IMR-90 (cell line): ENCODE measurements around the gene RIT1. TPM values are rescaled to one million over a fixed set of nuclear protein-coding genes. Genes with fewer than 3 reads are reported as not detected.
A peak's percentile ranks its signal among the peaks of the same experiment; 100 is the strongest.
"Not testable (repeated sequence)": the region's sequence is repeated elsewhere in the genome, so short reads cannot be mapped to it uniquely, and the experiment has no call there.

Experiments used
- ATAC-seq: fragments of 200-7000 bp; cut with Tn5 transposase; 2 replicates; pipeline ENCODE4 v1.9.1; 2020; ENCODE audit warnings: low read depth, mild to moderate bottlenecking, moderate library complexity
- BruUV-seq: library from RNA; stranded (reverse); fragments of 400-500 nt; replicated peaks from 2 replicates; lab custom pipeline; 2021; lab: Mats Ljungman, UMichigan
- CTCF ChIA-PET: fragments of 300-600 bp; formaldehyde crosslinking; extraction: SDS; loops from one replicate; lab custom pipeline; 2021; ENCODE audit warnings: antibody characterized with exemption; lab: Yijun Ruan, JAX
- POLR2A ChIA-PET: fragments of 300-600 bp; sonication (Branson Sonifier 250); formaldehyde crosslinking; loops from one replicate; lab custom pipeline; 2022; ENCODE audit warnings: antibody characterized with exemption; ENCODE audit not compliant: unreplicated experiment; lab: Charles Lee
- DNase-seq: peaks from one replicate; pipeline ENCODE4 v3.0.0; 2013
- H2AFZ ChIP-seq: replicated peaks from 2 replicates; pipeline ENCODE3; 2013; ENCODE audit warnings: low read length, mild to moderate bottlenecking; ENCODE audit not compliant: poor library complexity
- H2AK5ac ChIP-seq: 2 replicates; pipeline ENCODE4 v1.6.1; 2013; ENCODE audit warnings: low read depth, low read length, inconsistent platforms
- H2AK9ac ChIP-seq: replicated peaks from 2 replicates; pipeline ENCODE3; 2013; ENCODE audit warnings: mild to moderate bottlenecking, low read depth, low read length, moderate library complexity; ENCODE audit not compliant: poor library complexity
- H2BK120ac ChIP-seq: 2 replicates; pipeline ENCODE4 v1.6.1; 2013; ENCODE audit warnings: low read depth, low read length, inconsistent platforms
- H2BK15ac ChIP-seq: 3 replicates; pipeline ENCODE4 v1.6.1; 2013; ENCODE audit warnings: low read depth, low read length, inconsistent platforms
- H2BK20ac ChIP-seq: 2 replicates; pipeline ENCODE4 v1.6.1; 2013; ENCODE audit warnings: low read depth, mild to moderate bottlenecking, inconsistent platforms, low read length, moderate library complexity
- H2BK5ac ChIP-seq: 2 replicates; pipeline ENCODE4 v1.6.1; 2013; ENCODE audit warnings: mild to moderate bottlenecking, low read depth, low read length, inconsistent platforms; ENCODE audit not compliant: poor library complexity, severe bottlenecking
- H3K14ac ChIP-seq: replicated peaks from 2 replicates; pipeline ENCODE4 v1.6.1; 2013; ENCODE audit warnings: low read depth, low read length, inconsistent platforms
- H3K18ac ChIP-seq: 2 replicates; pipeline ENCODE4 v1.6.1; 2013; ENCODE audit warnings: low read depth, low read length, control low read depth
- H3K23ac ChIP-seq: 2 replicates; pipeline ENCODE4 v1.6.1; 2013; ENCODE audit warnings: low read depth, low read length, inconsistent platforms
- H3K27ac ChIP-seq: 2 replicates; pipeline ENCODE4 v1.5.1; 2013; ENCODE audit warnings: mild to moderate bottlenecking, control low read depth, low read length; ENCODE audit not compliant: insufficient read depth
- H3K27me3 ChIP-seq: 2 replicates; pipeline ENCODE4 v1.6.1; 2013; ENCODE audit warnings: low read length; ENCODE audit not compliant: control insufficient read depth, insufficient read depth
- H3K36me3 ChIP-seq: 2 replicates; pipeline ENCODE4 v1.6.1; 2013; ENCODE audit warnings: low read length, mixed read lengths; ENCODE audit not compliant: control insufficient read depth, insufficient read depth
- H3K4ac ChIP-seq: 2 replicates; pipeline ENCODE4 v1.6.1; 2013; ENCODE audit warnings: low read depth, low read length, inconsistent platforms
- H3K4me1 ChIP-seq: 2 replicates; pipeline ENCODE4 v1.6.1; 2013; ENCODE audit warnings: low read length, mixed read lengths; ENCODE audit not compliant: control insufficient read depth, insufficient read depth
- H3K4me2 ChIP-seq: 2 replicates; pipeline ENCODE4 v1.6.1; 2013; ENCODE audit warnings: low read depth, mild to moderate bottlenecking, control low read depth, low read length, moderate library complexity
- H3K4me3 ChIP-seq: 2 replicates; pipeline ENCODE4 v1.5.1; 2013; ENCODE audit warnings: low read depth, mild to moderate bottlenecking, control low read depth, low read length, moderate library complexity; ENCODE audit not compliant: insufficient read depth
- H3K56ac ChIP-seq: 2 replicates; pipeline ENCODE4 v1.6.1; 2013; ENCODE audit warnings: low read length, inconsistent platforms; ENCODE audit not compliant: insufficient read depth; ENCODE audit errors: extremely low read depth
- H3K79me1 ChIP-seq, 2 experiments: 2 replicates each; pipeline ENCODE4 v1.6.1; 2013; ENCODE audit warnings: low read length in 2 of 2, inconsistent platforms in 1 of 2, low read depth in 1 of 2
- H3K9ac ChIP-seq: 2 replicates; pipeline ENCODE4 v1.6.1; 2013; ENCODE audit warnings: low read depth, low read length, control low read depth
- H3K9me1 ChIP-seq: 2 replicates; pipeline ENCODE4 v1.6.1; 2013; ENCODE audit warnings: low read length, inconsistent platforms; ENCODE audit not compliant: insufficient read depth
- H3K9me3 ChIP-seq: 2 replicates; pipeline ENCODE4 v1.6.1; 2013; ENCODE audit warnings: low read length; ENCODE audit not compliant: control insufficient read depth, insufficient read depth
- H4K20me1 ChIP-seq: 2 replicates; pipeline ENCODE4 v1.6.1; 2013; ENCODE audit warnings: low read length, inconsistent platforms; ENCODE audit not compliant: insufficient read depth
- H4K5ac ChIP-seq: 2 replicates; pipeline ENCODE4 v1.6.1; 2013; ENCODE audit warnings: mild to moderate bottlenecking, low read depth, low read length, control low read depth
- H4K8ac ChIP-seq, 2 experiments: 2 replicates each; pipeline ENCODE4 v1.6.1; 2013; ENCODE audit warnings: low read depth in 2 of 2, low read length in 2 of 2, control low read depth in 1 of 2, inconsistent platforms in 1 of 2
- H4K91ac ChIP-seq: 2 replicates; pipeline ENCODE4 v1.6.1; 2013; ENCODE audit warnings: low read depth, low read length, inconsistent platforms; ENCODE audit not compliant: insufficient read depth
- CTCF ChIP-seq: conservative IDR thresholded peaks from 2 replicates; pipeline ENCODE4 v1.5.1; 2012; ENCODE audit warnings: mild to moderate bottlenecking, low read depth, low read length, improper control_type of control experiment
- MAFK ChIP-seq: IDR thresholded peaks from 2 replicates; pipeline ENCODE4 v1.6.1; 2012; ENCODE audit warnings: low read depth, low read length, improper control_type of control experiment
- WGBS, 2 experiments: methylation state at CpG; one replicate each; pipeline versions ENCODE4 v1.1.5 to v1.1.7; 2013; ENCODE audit warnings: missing lambda C conversion rate in 2 of 2; ENCODE audit not compliant: insufficient read length in 1 of 2; ENCODE audit errors: extremely low coverage in 2 of 2; 5-methylcytosine and 5-hydroxymethylcytosine counted together
- dilution Hi-C: fragments of 300-500 bp; cut with HindIII; formaldehyde crosslinking; loops from one replicate; pipeline ENCODE4 v1.14.3; 2018; ENCODE audit warnings: low sequenced_read_pairs; ENCODE audit not compliant: unreplicated experiment
- in situ Hi-C: fragments of 300-500 bp; cut with MboI; formaldehyde crosslinking; loops from 3 replicates; pipeline ENCODE4 v1.14.3; 2019; ENCODE audit warnings: low sequenced_read_pairs, inconsistent platforms, mixed read lengths
- intact Hi-C: fragments of 100-400 bp; cut with micrococcal nuclease; formaldehyde crosslinking; loops from 2 replicates; pipeline ENCODE4 v1.10.0; 2022
- polyA plus RNA-seq, 3 experiments: library from polyadenylated mRNA; depleted of rRNA; stranded (reverse); fragments of >200 nt; gene quantifications; 2 replicates each; pipeline ENCODE4 v1.2.3, GENCODE V29; 2012; ENCODE audit warnings: low replicate concordance in 1 of 3
- total RNA-seq: library from RNA; depleted of rRNA; stranded (reverse); fragments of >200 nt; gene quantifications from 2 replicates; pipeline ENCODE4 v1.2.3, GENCODE V29; 2012

Gene RIT1
- total and polyA plus RNA-seq, 2 of the 4 experiments (the other 2 are of a cell fraction) = 29.6 to 46.8 TPM

GRCh38 chr1:155931332-155932038, 20.3 kb upstream of the RIT1 start:
- Histone ChIP-seq H3K18ac (no peak overlapping the region), H3K9me3 (no peaks in the 10 kb centered on the region), H3K4me3 (no peak overlapping the region), H2BK15ac (no peak overlapping the region), H2BK5ac (no peak overlapping the region), H2AK9ac (no peak overlapping the region), H3K56ac (no peak overlapping the region), H3K23ac (no peak overlapping the region), H2BK20ac (no peak overlapping the region), H4K91ac (no peak overlapping the region), H2AFZ (no peak overlapping the region), H4K5ac (no peak overlapping the region), H3K9me1 (0 out of 2 replicates have a peak, but pooled peaks cover 2% of the 10 kb centered on the region), H3K4me1 (peaks cover 7% of the 10 kb centered on the region; the same call in 1 of the 2 replicates), H3K27me3 (no peaks in the 10 kb centered on the region), H2AK5ac (no peak overlapping the region), H3K27ac (no peak overlapping the region), H3K79me1 (peaks cover 11 to 54% of the 10 kb centered on the region in 2 experiments; a peak in 3 of 4 replicates), H3K14ac (no peak overlapping the region), H2BK120ac (no peak overlapping the region), H3K36me3 (peaks cover 49% of the 10 kb centered on the region), H4K8ac (no peak overlapping the region), H3K4me2 (peak overlapping the region; percentile 23; the same call in 1 of the 2 replicates), H3K9ac (0 out of 2 replicates have a peak overlapping the region, but pooled peaks have one; percentile 6), H3K4ac (no peak overlapping the region), H4K20me1 (peaks cover 47% of the 10 kb centered on the region)
- ATAC-seq (no peak), DNase-seq (no peak)
- CTCF ChIA-PET = no interaction called here
- BruUV-seq = no TSS peak
- in situ Hi-C loops (no loop called here), intact Hi-C loops (no loop called here), dilution Hi-C loops (no loop called here)
- 100% methylated on average over 1 of the region's 7 CpGs; no CpG with 5 or more reads in 1 of the 2 experiments for WGBS, 2 experiments
- POLR2A ChIA-PET = no interaction called here
- TF ChIP-seq CTCF (no peak), MAFK (no peak)

GRCh38 chr1:155930725-155931124, 19.6 kb upstream of the RIT1 start:
- Histone ChIP-seq H3K4me2 (peak overlapping the region; percentile 23; the same call in 1 of the 2 replicates), H3K9ac (peak overlapping the region; percentile 25; the same call in 1 of the 2 replicates), H3K36me3 (peaks cover 56% of the 10 kb centered on the region), H3K79me1 (peaks cover 15 to 60% of the 10 kb centered on the region in 2 experiments), H4K20me1 (peaks cover 48% of the 10 kb centered on the region)
- H2AFZ ChIP-seq, H3K9me1 ChIP-seq, H3K4me1 ChIP-seq, H2BK20ac ChIP-seq, H3K18ac ChIP-seq, in situ Hi-C loops, H3K4me3 ChIP-seq, ATAC-seq, H2BK15ac ChIP-seq, H3K56ac ChIP-seq, BruUV-seq, H2BK120ac ChIP-seq, H3K27me3 ChIP-seq, H3K14ac ChIP-seq, H4K5ac ChIP-seq, H2AK5ac ChIP-seq, H3K27ac ChIP-seq, H3K23ac ChIP-seq, H3K9me3 ChIP-seq, dilution Hi-C loops, H2BK5ac ChIP-seq, POLR2A ChIA-PET, DNase-seq, H2AK9ac ChIP-seq, H3K4ac ChIP-seq, intact Hi-C loops, H4K8ac ChIP-seq, H4K91ac ChIP-seq: not testable (repeated sequence)
- 96% methylated on average over 4 of the region's 10 CpGs; no CpG with 5 or more reads in 1 of the 2 experiments for WGBS, 2 experiments
- CTCF ChIA-PET = interaction anchor here (0.6 kb wide), 1 partner anchor 12 kb away, joined by 7 read pairs; no protein-coding TSS in a partner anchor
